GM19238 (cell line): Measurements from ENCODE around the gene ARHGAP24.
"Not testable (repeated sequence)": the region's sequence is repeated elsewhere in the genome, so short reads cannot be mapped to it uniquely, and the experiment has no call there.

Experiments
- DNase-seq: peaks from one replicate; pipeline ENCODE4 v3.0.0; 2011; ENCODE audit warnings: low spot score; ENCODE audit not compliant: insufficient read length

ARHGAP24 gene

GRCh38 chr4:85482010-85482738, 7.2 kb downstream of the ARHGAP24 start:
- DNase-seq: no peak

GRCh38 chr4:85486425-85487086, 11.6 kb downstream of the ARHGAP24 start:
- no peak for DNase-seq

- no peak for DNase-seq
Observed at GRCh38 chr4:85488416-85488815, 13.5 kb downstream of the ARHGAP24 start.

GRCh38 chr4:85489273-85489981, 14.5 kb downstream of the ARHGAP24 start:
- DNase-seq: no peak

GRCh38 chr4:85491527-85491926, 16.6 kb downstream of the ARHGAP24 start:
- no peak for DNase-seq

GRCh38 chr4:85492336-85492735, 17.4 kb downstream of the ARHGAP24 start:
- no peak for DNase-seq

GRCh38 chr4:85495621-85496020, 20.7 kb downstream of the ARHGAP24 start:
- DNase-seq: no peak

GRCh38 chr4:85496126-85496849, 21.3 kb downstream of the ARHGAP24 start:
- no peak for DNase-seq

GRCh38 chr4:85496933-85497332, 22.0 kb downstream of the ARHGAP24 start:
- no peak for DNase-seq

- DNase-seq: peak; percentile 10
Observed at GRCh38 chr4:85498068-85498733, 23.3 kb downstream of the ARHGAP24 start.

- no peak for DNase-seq
Observed at GRCh38 chr4:85499573-85499972, 24.6 kb downstream of the ARHGAP24 start.

- no peak for DNase-seq
Observed at GRCh38 chr4:85500110-85500867, 25.3 kb downstream of the ARHGAP24 start.

GRCh38 chr4:85501145-85501544, 26.2 kb downstream of the ARHGAP24 start:
- DNase-seq: not testable (repeated sequence)

GRCh38 chr4:85508654-85509053, 33.7 kb downstream of the ARHGAP24 start:
- DNase-seq: no peak

GRCh38 chr4:85509882-85510631, 35.1 kb downstream of the ARHGAP24 start:
- no peak for DNase-seq

- DNase-seq: no peak
Observed at GRCh38 chr4:85510632-85510984, 35.7 kb downstream of the ARHGAP24 start.

GRCh38 chr4:85512446-85513205, 37.7 kb downstream of the ARHGAP24 start:
- DNase-seq: no peak

- no peak for DNase-seq
Observed at GRCh38 chr4:85514117-85514516, 39.2 kb downstream of the ARHGAP24 start.

- DNase-seq: no peak
Observed at GRCh38 chr4:85514783-85515182, 39.8 kb downstream of the ARHGAP24 start.
